Raji (cell line): ENCODE results near the gene ADAMTS13.

ENCODE experiments used
- POLR2A ChIP-seq: IDR thresholded peaks from 2 replicates; pipeline ENCODE4 v1.6.1; 2011; ENCODE audit warnings: low read depth, low read length, control low read depth; ENCODE audit not compliant: insufficient read depth

The ADAMTS13 gene

DNA sequence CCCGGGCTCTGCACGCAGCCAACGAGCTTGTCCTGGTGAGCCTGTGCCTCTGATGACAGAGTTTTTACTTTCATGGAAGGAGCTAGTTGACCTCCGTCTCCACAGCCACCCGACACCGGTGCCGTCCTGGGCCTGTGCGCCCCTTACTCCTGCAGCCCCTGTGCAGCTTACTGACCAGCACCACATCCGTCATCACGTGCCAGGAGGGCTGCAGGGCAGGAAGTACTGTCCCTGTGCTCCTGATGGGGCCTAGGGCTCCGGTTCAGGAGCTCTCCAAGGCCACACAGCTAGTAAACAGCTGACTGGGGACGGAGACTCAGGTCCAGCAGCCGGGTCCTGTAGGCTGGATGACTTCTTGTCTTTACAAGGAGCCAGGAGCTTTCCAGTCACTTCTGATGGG, 35.8 kb upstream of the ADAMTS13 start:
- no peak for TF ChIP-seq POLR2A

- TF ChIP-seq POLR2A, result no peak
Measured at GRCh38 chr9:133387680-133388079, 34.5 kb upstream of the ADAMTS13 start.

DNA sequence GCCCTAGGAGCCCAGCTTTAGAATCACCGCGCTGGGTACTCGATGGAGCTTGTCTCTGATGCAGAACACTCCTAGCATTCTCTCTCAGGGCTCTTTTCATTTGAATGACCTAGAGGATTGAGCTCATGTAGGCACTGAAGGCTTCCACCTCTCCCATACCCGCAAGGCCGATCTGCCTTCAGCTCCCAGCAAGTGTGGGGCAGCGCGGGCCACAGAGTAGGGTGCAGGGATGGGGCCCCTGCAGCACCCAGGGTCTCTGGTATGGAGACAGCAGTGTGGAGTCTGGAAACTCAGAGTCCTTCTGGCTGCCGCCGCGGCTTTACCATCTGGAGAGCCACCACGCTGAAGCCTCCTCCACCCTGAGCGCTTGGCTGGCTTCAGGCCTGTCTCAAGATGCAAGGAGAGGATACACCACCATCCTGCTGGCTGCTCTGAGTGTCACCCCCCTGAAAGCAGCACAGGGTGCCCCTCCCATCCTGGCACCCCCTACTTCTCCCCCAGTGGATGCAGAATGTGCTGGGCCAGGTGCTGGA, 33.1 kb upstream of the ADAMTS13 start:
- no peak for TF ChIP-seq POLR2A

- no peak for TF ChIP-seq POLR2A
Measured at GRCh38 chr9:133389562-133389961, 32.6 kb upstream of the ADAMTS13 start.

GRCh38 chr9:133390713-133391112, 31.5 kb upstream of the ADAMTS13 start:
- TF ChIP-seq POLR2A, result no peak

DNA sequence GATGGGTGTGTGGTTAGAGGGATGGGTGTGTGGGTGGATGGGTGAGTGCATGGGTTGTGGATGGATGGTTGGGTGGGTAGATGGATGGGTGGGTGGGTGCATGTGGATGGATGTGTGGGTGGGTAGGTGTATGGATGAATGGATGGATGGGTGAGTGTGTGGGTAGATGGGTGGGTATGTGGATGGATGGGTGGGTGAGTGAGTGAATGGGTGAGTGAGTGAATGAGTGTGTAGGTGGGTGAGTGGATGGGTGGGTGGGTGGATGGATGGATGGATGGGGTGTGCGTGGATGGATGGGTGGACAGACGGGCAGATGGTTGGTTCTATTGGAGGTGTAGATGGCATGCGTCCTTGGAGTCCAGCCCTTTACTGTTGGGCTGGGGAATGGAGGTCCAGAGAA, 28.8 kb upstream of the ADAMTS13 start:
- TF ChIP-seq POLR2A, result no peak

GRCh38 chr9:133394687-133395271, 27.4 kb upstream of the ADAMTS13 start:
- TF ChIP-seq POLR2A, result no peak

DNA sequence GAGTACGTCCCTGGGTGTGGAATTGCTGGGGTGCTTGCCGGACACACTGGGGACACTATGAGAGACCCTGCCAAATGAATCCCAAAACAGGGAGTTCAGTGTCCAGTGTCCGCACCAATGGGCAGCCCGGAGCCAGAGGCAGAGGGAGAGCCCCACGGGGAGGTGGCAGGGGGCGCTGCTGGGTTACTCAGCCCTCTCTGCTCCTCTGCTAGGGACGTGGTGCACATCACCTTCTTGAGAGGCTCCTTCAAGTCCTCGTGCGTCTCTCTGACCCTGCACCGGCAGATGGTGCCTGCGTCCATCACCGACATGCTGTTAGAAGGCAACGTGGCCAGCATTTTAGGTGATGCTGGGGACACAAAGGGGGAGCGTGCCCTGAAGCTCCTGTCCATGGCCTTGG, 25.2 kb upstream of the ADAMTS13 start:
- TF ChIP-seq POLR2A, result no peak

GRCh38 chr9:133397370-133397769, 24.8 kb upstream of the ADAMTS13 start:
- TF ChIP-seq POLR2A, result no peak

GRCh38 chr9:133397895-133398294, 24.3 kb upstream of the ADAMTS13 start:
- no peak for TF ChIP-seq POLR2A

GRCh38 chr9:133400292-133400691, 21.9 kb upstream of the ADAMTS13 start:
- TF ChIP-seq POLR2A, result no peak

DNA sequence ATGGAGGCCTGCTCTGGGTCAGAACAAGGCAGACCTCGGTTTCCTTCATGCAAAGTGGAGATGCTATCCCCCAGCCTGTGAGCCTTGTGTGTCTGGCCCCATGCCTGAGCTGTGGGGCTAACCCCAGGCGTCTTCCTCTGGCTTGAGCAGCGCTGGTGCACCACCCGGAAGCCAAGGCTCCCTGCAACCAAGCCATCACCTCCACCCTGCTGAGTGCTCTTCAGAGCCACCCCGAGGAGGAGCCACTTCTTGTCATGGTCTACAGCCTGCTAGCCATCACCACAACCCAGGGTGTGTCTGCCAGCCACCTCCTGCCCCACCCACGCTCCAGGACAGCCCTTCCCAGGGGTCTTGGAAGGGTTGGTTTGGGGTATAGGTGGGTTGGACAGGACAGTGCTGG, 20.6 kb upstream of the ADAMTS13 start:
- no peak for TF ChIP-seq POLR2A

GRCh38 chr9:133402689-133403088, 19.5 kb upstream of the ADAMTS13 start:
- TF ChIP-seq POLR2A, result no peak

- TF ChIP-seq POLR2A, result no peak
Measured at GRCh38 chr9:133403766-133404453, 18.3 kb upstream of the ADAMTS13 start.

- TF ChIP-seq POLR2A, result no peak
Measured at GRCh38 chr9:133404454-133405002, 17.6 kb upstream of the ADAMTS13 start.

GRCh38 chr9:133405508-133406438, 16.4 kb upstream of the ADAMTS13 start:
- no peak for TF ChIP-seq POLR2A
